GM12801 (cell line): Measurements from ENCODE around the gene RIGI.

ENCODE experiments used
- TF ChIP-seq, protein P1 (sequence below): IDR thresholded peaks from one replicate; pipeline ENCODE4 v1.5.1; 2011; ENCODE audit warnings: control low read depth; ENCODE audit not compliant: insufficient read length; ENCODE audit errors: extremely low read depth

Gene RIGI

DNA sequence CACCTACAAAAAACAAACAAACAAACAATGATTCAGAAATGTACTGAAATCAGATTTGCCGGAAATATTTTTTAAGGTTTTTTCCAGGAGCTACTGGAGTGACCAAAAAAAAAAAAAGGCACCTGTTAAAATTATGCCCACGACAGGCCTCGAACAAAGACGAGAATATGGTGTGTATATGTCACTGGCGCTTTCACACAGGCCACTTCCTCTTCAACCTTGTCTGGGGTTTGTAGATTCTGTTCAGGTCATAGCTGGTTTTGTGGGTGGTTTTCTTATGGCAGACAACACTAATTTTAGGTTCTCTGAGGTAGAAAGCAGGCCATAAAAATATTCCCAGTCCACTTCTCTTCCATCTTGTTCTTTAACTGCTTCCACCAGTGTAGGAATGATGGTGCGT, 40.0 kb upstream of the RIGI start:
- TF ChIP-seq, protein P1, sequence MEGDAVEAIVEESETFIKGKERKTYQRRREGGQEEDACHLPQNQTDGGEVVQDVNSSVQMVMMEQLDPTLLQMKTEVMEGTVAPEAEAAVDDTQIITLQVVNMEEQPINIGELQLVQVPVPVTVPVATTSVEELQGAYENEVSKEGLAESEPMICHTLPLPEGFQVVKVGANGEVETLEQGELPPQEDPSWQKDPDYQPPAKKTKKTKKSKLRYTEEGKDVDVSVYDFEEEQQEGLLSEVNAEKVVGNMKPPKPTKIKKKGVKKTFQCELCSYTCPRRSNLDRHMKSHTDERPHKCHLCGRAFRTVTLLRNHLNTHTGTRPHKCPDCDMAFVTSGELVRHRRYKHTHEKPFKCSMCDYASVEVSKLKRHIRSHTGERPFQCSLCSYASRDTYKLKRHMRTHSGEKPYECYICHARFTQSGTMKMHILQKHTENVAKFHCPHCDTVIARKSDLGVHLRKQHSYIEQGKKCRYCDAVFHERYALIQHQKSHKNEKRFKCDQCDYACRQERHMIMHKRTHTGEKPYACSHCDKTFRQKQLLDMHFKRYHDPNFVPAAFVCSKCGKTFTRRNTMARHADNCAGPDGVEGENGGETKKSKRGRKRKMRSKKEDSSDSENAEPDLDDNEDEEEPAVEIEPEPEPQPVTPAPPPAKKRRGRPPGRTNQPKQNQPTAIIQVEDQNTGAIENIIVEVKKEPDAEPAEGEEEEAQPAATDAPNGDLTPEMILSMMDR = no peak

DNA sequence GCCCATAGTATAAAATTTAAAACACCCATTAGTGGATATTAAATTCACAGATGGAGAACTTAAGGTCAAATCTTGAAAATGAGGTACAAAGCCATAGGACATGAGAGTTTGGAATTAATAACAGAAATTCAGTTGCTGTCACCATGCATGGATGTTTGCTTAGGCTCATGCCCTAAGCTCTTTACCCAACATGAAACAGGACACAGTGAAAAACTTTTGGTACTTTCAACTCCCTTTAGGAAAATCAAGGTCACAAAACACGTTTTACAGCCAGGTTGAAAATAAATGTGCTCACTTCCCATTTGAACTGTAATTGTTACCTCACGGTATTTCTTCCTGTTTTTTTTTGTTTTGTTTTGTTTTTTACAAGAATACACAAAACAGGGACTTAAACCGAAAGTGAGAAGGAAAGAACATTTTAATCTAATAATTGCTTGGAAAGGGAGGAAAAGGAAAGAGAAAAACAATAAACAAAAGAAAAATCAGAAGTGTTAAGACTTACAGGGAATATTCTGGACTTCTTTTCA, 32.5 kb upstream of the RIGI start:
- TF ChIP-seq, protein P1 = no peak

DNA sequence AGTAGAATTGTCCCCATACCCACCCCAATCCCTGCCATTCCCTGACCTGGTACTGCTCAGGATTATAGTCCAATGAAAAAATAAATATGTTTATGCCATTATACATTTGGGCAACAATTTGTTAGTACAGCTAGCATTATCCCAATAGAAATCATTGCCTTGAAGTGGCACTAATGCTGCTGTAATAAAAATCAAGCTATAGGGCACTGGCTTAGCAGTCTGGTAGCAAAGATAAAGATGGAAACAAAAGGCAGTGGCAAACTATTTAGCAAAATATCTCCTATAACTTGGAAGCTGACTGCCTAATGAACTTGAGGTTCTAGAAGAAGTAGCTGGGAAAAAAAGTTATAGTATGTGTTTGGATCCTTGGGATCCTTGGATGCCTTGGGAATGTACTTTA, 28.6 kb upstream of the RIGI start:
- TF ChIP-seq, protein P1 = no peak

GRCh38 chr9:32554107-32554506, 28.1 kb upstream of the RIGI start:
- TF ChIP-seq, protein P1 = no peak

- TF ChIP-seq, protein P1 = no peak
Measured at GRCh38 chr9:32552172-32552872, 26.3 kb upstream of the RIGI start, which contains the start of the genes SMIM27 and TOPORS. TSS of gene SMIM27 (plus strand) at chr9:32552327. CDS start at chr9:32552435, 108 bp downstream. TSS of gene TOPORS (minus strand) at chr9:32552586. CDS start at chr9:32552436, 150 bp downstream.

DNA sequence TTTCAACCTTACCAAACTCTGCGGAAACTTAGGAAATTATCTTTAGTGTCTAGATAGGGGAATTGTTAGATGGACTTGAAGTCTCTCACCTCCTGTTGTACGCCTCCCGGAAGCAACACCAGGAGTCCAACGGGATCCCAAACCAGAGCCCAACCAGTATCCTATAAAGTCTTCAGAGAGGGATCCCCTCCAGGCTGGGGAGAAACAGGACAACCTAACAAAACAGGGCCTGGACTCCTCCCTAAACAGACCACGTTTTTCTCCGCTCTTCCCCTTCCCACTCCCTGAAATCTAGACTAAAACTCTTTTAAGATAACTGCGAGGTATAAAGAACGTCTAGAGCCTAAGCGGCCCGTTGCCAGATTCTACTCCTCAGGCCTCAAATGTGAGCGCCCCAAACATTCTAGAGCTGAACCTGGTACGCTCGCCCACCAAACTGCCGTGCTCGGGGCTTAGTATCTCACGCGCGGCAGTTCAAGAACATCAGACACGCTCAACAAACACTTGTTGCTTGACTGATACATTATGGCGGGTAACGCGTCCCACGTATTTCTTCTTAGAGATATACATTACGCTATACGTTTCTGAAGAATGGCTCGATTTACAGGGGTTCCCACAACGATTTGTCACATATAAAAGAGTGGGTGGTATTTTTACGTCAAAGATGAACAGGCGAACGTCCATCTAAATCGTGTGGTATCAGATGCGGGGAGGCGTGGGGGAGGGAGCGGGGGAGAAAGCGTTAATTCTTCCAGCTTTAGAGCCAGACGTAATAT, 25.5 kb upstream of the RIGI start:
- TF ChIP-seq, protein P1 = no peak

- TF ChIP-seq, protein P1 = no peak
Measured at GRCh38 chr9:32550562-32551275, 24.7 kb upstream of the RIGI start.
